Measurements from ENCODE around the gene SETD9.

DNA sequence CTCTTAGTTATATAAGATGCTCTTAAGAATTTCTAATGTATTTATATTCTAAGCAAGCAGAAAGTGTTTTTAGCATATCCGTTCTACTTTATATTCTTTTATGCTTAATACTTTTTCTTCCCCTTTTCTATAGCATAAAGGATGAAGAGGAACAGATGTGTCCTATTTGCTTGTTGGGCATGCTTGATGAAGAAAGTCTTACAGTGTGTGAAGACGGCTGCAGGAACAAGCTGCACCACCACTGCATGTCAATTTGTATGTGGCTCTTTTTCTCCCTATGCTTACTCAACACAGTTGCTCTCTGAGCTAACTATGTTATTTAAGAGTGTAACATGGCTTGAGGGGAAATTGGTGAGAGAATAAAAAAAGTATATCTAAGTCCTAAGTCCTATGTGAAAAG, 37.6 kb upstream of the SETD9 start:
- TF ChIP-seq CTCF (IDR thresholded peaks at IDR 0.05), result no peak
- no peak for TF ChIP-seq POLR2A (IDR thresholded peaks at IDR 0.05)

Data from right lobe of liver (tissue), 4 donors.